ENCODE data around the gene MEFV. TPM values are rescaled to one million over a fixed set of nuclear protein-coding genes. Genes with fewer than 3 reads are reported as not detected.

The MEFV gene
- total RNA-seq, 6 experiments from 2014 or later: 0.66 to 1.7 (median 1.0) TPM

DNA sequence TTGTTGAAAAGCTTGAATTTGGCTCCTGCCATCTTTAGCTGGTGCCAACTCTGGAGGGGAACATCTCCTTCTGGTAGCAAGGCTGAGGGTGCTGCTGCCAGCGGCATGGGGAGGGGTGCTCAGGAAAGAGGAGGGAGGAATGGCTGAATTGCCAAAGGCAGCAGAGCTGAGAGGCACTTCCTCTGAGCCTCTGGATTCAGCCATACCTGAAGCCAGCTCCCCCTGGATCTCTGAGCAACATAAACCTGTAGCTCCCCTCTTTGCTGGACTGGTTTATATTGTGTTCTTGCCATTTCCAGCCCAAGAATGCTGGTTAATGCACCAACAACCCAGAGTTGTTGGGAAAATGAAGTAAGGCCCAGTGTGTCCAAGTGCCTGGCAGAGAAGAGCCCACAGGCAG, 7.4 kb downstream of the MEFV start:
- TF ChIP-seq POLR2A (IDR thresholded peaks at IDR 0.05) (no peak), CTCF (IDR thresholded peaks at IDR 0.05) (no peak)
- intact Hi-C loops (cut with DNase I): no loop called here
- no peaks in the 10 kb centered on the region for H3K36me3 ChIP-seq
- DNase-seq (no peak), ATAC-seq (no peak)
- no peaks in the 10 kb centered on the region for H3K9me3 ChIP-seq
- H3K27ac ChIP-seq: no peak overlapping the region
- H3K27me3 ChIP-seq: no peaks in the 10 kb centered on the region
- no peak overlapping the region for H3K4me3 ChIP-seq
- H3K4me1 ChIP-seq: no peaks in the 10 kb centered on the region
- 67% methylated on average over 1 of the region's 1 CpG for WGBS (ENCODE audit: insufficient coverage, low coverage, low lambda C conversion rate, missing lambda C conversion rate)

DNA sequence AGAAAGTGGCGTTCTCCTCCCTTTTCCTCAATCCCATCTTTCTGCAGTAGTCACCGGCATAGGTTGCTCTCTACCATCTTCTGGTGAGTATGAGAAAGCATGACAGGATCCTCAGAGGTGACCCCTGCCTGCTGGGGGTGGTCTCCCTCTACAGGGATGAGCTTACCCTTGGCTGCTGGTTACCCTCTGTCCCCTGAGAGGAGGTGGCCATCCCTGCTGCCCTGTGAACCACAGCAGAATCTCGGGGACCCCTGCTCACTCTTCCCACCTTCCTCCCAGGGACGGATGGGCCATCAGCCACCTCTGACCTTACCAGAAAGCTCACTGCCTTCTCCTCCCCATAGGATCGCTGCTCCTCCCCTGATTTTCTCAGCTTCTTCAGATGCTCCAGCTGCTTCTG, 7.8 kb downstream of the MEFV start:
- intact Hi-C loops (cut with DNase I): no loop called here
- TF ChIP-seq POLR2A (IDR thresholded peaks at IDR 0.05) (no peak), CTCF (IDR thresholded peaks at IDR 0.05) (no peak)
- no peaks in the 10 kb centered on the region for H3K36me3 ChIP-seq
- H3K4me3 ChIP-seq: no peak overlapping the region
- H3K27ac ChIP-seq: no peak overlapping the region
- ATAC-seq (no peak), DNase-seq (no peak)
- H3K4me1 ChIP-seq: no peaks in the 10 kb centered on the region
- H3K9me3 ChIP-seq: no peaks in the 10 kb centered on the region
- no peaks in the 10 kb centered on the region for H3K27me3 ChIP-seq
- no CpG with 5 or more reads among the region's 5 CpGs for WGBS (ENCODE audit: insufficient coverage, low coverage, low lambda C conversion rate, missing lambda C conversion rate)

DNA sequence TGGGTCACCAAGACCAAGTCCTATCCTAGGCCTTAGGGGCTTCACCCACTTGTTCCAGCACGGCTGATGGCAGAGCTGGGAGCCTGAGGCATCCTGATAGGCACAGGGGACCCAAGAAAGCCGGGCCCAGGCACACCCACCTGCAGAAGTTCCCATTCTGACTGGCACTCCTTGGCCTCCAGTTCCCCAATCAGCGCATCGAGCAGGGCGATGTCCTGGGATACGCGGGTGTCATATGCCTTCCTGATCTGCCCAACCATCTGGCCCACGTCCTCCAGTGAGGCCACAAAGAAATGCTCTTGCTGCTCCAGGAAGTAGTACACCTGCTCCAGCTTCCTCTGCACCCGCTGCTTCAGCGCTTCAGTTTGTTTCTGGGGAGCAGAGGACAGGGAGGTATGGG, 9.6 kb downstream of the MEFV start:
- no peaks in the 10 kb centered on the region for H3K36me3 ChIP-seq
- WGBS (ENCODE audit: insufficient coverage, low coverage, low lambda C conversion rate, missing lambda C conversion rate): no CpG with 5 or more reads among the region's 10 CpGs
- no peak overlapping the region for H3K4me3 ChIP-seq
- no peak for TF ChIP-seq POLR2A (IDR thresholded peaks at IDR 0.05)
- TF ChIP-seq CTCF (IDR thresholded peaks at IDR 0.05): no peak
- no peak for ATAC-seq
- no peak overlapping the region for H3K27ac ChIP-seq
- no peaks in the 10 kb centered on the region for H3K9me3 ChIP-seq
- no peak for DNase-seq
- intact Hi-C loops (cut with DNase I): no loop called here
- H3K4me1 ChIP-seq: no peaks in the 10 kb centered on the region
- no peaks in the 10 kb centered on the region for H3K27me3 ChIP-seq

GRCh38 chr16:3246002-3246401, 10.4 kb downstream of the MEFV start:
- no peaks in the 10 kb centered on the region for H3K27me3 ChIP-seq
- no peak overlapping the region for H3K27ac ChIP-seq
- no peak for ATAC-seq
- intact Hi-C loops (cut with DNase I): no loop called here
- TF ChIP-seq CTCF (IDR thresholded peaks at IDR 0.05): no peak
- no peak for TF ChIP-seq POLR2A (IDR thresholded peaks at IDR 0.05)
- 73% methylated on average over 7 of the region's 7 CpGs for WGBS (ENCODE audit: insufficient coverage, low coverage, low lambda C conversion rate, missing lambda C conversion rate)
- no peaks in the 10 kb centered on the region for H3K36me3 ChIP-seq
- H3K9me3 ChIP-seq: no peaks in the 10 kb centered on the region
- H3K4me1 ChIP-seq: no peaks in the 10 kb centered on the region
- no peak for DNase-seq
- no peak overlapping the region for H3K4me3 ChIP-seq

DNA sequence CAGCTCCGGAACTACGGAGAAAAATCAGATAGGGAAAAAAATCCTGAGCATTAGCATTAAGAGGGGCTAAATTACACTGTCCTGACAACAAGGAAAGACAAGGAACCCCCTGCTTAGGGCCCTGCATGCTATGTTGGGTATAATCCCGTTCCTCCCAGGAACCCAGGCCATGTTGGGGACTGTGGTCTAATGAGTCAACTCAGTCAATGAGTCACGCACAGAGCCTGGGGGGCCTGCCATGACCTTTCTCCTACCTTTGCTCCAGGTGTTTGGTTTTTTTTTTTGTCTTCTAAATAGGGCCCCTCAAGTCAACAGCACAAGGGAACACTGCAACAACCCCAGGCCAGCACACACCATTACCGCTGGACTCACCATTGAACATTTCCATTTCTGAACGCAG, 12.6 kb downstream of the MEFV start:
- H3K4me3 ChIP-seq: no peak overlapping the region
- no peaks in the 10 kb centered on the region for H3K9me3 ChIP-seq
- DNase-seq (no peak), ATAC-seq (no peak)
- no peaks in the 10 kb centered on the region for H3K36me3 ChIP-seq
- 80% methylated on average over 5 of the region's 6 CpGs for WGBS (ENCODE audit: insufficient coverage, low coverage, low lambda C conversion rate, missing lambda C conversion rate)
- H3K27me3 ChIP-seq: no peaks in the 10 kb centered on the region
- no peaks in the 10 kb centered on the region for H3K4me1 ChIP-seq
- no peak overlapping the region for H3K27ac ChIP-seq
- TF ChIP-seq CTCF (IDR thresholded peaks at IDR 0.05) (no peak), POLR2A (IDR thresholded peaks at IDR 0.05) (no peak)
- intact Hi-C loops (cut with DNase I): no loop called here
